GM21360 (cell line): ENCODE results near the gene TDRD9.

Experiments
- ATAC-seq: cut with Tn5 transposase; IDR thresholded peaks from one replicate; pipeline ENCODE4 v1.9.1; 2021; ENCODE audit warnings: mild to moderate bottlenecking, moderate library complexity; ENCODE audit not compliant: unreplicated experiment

The TDRD9 gene

DNA sequence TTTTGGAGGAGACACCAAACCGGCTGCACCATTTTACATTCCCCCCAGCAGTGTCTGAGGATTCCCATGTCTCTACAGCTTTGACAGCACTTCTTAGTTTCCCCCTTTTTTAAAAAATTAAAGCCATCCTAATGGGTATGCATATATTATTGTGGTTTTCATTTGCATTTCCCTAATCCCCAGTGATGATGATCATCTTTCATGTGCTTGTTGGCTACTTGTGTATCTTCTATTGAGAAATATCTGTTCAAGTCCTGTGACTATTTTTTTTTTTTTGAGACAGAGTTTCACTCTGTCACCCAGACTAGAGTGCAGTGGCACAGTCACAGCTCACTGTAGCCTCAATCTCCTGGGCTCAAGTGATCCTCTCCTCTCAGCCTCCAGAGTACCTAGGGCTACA, 134.0 kb downstream of the TDRD9 start:
- ATAC-seq: no peak

DNA sequence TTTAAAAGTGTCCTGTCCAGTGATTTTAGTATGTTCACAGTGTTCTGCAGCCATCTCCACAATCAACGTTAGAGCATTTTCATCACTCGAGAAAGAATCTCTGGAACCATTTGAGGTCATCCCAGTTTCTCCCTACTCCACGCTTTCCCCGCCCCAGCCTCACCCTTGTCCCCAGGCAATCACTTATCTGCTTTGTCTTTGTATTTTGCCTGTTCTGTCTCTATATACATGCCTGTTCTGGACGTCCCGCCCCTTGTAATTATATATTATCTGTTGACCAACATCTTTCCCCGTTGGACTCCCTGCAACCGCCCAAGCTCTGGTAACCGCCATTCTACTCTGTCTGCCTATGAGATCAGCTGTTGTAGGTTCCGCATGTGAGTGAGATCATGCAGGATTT, 135.7 kb downstream of the TDRD9 start:
- no peak for ATAC-seq

DNA sequence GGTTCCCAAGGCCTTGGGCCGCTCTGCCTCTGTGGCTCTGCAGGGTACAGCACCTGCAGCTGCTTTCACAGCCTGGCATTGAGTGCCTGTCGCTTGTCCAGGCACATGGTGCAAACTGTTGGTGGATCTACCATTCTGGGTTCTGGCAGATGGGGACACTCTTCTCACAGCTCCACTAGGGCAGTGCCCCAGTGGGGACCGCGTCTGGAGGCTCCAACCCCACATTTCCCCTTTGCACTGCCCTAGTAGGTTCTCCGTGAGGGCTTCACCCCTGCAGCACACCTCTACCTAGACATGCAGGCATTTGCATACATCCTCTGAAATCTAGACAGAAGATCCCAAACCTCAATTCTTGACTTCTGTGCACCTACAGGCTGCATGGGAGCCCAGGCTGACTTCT, 138.0 kb downstream of the TDRD9 start:
- ATAC-seq: no peak

DNA sequence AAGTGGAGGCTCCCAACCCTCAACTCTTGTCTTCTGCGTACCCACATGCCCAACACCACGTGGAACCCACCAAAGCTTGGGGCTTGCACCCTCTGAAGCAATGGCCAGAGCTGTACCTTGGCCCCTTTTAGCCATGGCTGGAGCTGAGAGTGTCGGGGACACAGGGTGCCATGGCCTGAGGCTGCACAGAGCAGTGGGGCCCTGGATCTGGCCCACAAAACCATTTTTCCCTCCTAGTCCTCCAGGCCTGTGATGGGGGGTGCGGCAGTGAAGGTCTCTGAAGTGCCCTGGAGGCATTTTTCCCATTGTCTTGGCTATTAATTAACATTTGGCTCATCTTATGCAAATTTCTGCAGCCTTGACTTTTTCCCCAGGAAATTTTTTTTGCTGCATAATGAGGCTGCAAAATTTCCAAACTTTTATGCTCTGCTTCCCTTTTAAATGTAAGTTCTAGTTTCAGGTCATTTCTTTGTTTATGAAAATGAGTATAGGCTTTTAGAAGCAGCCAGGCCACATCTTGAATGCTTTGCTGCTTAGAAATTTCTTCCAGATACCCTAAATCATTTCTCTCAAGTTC, 138.6 kb downstream of the TDRD9 start:
- ATAC-seq: no peak

DNA sequence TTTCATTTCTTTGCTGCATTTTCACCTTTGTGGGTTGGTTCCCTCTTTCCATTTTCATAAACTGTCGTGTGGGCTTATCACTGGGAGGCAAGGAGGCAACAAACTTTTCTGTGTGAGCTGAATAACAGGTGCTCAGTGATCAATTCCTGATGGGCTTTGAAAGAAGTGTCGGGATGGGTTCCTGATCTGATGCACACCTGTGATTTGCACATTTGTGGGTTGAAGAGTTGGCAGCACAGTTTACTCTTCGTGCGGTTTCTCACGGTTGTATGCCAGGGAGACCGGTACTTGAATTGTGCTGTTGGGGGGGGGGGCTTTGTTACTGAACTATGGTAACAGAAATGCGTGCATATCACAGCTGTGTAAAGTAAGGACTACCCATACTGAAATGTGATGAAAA, 141.3 kb downstream of the TDRD9 start:
- ATAC-seq: no peak

DNA sequence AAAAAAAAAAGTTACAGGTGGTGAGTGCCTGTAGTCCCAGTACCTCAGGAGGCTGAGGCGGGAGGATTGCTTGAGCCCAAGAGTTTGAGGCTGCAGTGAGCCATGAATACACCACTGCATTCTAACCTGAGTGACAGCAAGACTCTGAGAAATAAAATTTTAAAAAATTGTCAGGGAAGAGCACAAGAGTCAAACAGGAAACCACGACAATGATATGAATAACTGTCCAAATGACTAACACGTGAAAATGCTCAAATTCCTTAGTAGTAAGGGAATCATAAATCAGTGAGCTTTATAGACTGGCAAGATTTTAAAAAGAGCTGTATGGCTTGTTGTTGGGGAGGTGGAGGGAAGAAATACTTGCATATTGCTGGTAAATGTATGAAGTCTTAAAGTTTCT, 144.3 kb downstream of the TDRD9 start:
- ATAC-seq: no peak

DNA sequence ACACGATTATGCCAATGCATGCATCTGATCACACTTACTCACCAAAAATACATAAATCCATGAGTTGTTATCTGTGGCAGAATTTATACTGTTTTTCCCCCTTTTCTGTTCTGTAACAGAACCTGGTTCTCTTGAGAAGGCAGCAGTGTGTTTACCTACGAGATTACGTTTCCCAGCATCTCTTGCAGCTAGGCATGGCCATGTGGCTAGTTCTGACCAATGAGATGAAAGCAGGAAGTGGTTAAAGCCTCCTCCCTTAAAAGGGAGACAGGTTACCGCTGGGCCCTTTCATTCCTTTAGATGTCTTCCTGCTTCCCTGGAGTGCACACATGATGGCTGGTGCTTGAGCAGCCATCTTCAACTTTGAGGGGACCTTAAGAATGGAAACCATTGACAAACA, 145.5 kb downstream of the TDRD9 start:
- ATAC-seq: no peak

DNA sequence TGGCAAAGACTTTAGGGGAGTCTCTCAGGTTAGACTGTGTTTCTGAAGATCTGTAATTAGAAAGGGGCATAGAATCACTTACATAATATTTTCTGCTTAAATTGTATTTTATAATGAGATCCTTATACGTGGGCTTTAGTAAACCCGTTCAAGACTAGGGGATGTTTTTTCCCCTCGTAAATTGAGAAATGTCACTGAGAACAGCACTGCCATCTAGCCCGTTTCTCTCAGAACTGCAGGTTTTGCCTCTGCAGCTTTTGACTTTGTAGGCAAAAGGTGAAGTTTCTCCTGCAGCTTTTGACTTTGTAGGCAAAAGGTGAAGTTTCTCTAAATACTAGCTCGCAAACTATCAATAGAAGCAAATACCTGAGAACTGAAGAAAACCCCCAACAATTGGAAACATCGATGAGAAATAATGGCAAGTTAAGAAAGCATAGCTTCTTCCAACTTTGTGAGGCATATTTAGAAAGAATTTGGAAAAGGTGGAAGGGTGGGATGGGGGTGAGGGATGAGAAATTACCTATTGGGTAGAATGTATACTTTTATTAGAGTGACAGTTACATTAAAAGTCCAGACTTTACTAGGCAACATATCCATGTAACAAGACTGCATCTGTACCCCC, 147.4 kb downstream of the TDRD9 start:
- ATAC-seq: no peak

DNA sequence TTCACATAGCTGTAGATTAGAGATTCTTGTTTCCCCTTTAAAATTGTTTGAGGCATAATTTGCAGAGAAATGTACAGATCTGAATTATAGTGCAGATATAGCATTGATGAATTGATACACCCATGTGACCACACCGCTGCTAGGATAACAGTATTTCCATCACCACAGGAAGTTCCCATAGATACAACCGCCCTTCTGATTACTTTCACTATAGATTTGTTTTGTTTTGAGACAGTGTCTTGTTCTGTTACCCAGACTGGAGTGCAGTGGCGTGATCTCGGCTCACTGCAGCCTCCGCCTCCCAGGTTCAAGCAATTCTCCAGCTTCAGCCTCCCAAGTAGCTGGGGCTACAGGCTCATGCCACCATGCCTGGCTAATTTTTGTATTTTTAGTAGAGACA, 148.5 kb downstream of the TDRD9 start:
- no peak for ATAC-seq

DNA sequence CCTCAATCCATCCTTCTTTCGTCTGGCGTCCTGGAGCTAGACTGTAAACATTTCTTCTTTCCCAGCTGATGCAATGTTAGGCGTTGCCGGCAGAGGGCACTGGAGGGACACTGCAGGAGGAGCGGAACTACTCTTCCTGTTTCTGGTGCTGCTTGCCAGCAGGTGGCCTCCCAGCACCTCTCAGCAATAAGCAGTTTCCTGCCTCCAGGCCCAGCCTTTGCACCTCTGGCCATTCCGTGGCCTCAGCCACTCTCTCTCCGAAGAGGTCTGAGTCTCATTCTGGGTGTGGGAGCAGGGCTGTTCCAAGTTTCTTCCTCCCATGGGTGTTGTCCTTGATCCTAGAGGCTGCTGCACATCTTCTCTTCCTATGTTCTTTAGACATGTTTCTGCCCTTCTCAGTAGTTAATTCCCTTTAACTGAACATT, 149.8 kb downstream of the TDRD9 start:
- ATAC-seq: peak; percentile 81

DNA sequence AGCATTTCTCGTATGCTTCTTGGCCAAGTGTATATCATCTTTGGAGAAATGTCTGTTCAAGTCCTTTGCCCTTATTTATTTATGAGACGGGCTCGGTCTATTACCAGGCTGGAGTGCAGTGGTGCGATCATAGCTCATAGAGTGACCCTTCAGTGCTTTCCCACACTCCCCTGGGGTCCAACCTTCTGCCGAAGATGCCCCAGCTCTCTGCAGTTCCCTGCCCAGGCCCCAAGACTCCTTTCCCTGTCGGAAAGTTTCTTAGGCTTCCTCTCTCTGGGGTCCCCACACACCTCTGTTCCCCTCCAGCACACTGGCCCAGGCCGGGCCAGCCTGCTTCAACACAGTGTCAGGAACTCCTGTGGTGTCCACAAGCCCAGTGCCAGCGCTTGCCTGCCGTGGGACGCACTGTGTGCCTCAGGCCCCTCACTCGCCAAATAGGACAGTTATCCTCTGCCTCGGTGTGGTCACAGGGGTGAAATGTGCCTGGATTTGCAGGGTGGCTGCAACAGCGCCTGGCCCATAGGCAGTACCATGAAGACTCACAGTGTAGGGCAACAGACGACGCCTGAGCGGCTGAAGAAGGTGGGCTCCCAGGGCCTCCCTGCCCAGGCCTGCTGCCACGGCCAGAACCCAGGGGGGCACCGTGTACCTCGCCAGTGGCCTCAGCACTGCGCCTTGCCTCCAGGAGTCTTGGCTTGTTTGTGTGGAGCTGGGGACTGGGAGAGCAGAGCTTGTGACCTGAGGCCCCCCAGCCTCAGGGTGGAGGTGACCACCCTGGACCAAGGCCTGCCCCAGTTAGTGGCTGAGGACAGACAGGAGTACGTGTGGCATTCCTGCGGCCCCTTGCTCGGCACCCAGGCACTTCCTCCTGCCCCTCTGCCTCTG, 152.4 kb downstream of the TDRD9 start:
- ATAC-seq: no peak

DNA sequence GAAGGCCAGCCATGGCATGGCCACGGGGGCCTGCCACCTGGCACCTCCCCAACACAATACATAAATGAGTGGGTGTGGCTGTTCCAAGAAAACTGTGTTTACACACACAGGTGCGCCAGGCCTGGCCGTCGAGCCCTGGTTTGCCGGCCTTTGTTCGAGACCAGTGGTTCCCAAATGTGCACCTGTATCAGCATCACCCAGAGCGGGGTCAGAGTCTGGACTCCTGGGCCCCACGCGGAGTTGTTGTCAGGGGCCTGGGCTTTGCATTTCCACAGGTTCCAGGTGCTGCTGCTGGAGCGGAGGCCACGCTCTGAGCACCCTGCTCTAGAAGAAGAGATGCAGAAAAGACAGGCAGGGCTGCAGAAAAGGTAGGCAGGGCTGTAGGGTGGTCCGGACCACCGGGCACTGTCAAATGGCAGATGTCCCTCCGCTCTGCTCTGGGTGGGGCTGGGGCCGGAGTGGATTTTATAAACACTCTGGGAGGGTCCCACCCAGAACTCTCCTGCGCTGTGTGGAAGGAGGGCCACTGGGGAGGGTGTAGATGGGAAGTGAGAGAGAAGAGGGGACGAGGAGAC, 153.1 kb downstream of the TDRD9 start:
- no peak for ATAC-seq

DNA sequence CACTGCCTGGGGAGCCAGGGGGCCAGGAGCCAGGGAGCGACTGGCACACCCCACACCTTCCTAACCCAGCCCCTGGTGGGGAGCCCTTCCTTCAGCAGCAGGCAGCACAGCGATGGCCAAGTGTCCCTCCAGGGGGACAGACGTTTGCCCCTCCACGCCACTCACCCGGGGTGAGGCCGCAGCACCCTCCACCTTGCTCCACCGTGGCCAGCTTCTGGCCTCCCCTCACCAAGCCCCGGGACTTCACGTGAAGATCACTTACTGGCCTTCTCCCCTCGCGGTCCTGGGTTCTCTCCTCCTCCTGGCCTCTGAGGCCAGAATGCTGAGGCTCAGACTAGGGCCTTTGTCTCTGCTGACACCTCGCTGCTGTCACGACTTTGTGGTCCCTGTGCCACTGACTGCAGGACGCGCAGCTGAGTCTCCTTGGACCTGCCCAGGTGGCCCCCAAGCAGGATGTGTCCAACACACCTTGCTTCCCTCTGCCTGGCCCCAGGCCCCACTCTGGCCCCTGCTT, 153.8 kb downstream of the TDRD9 start:
- no peak for ATAC-seq

DNA sequence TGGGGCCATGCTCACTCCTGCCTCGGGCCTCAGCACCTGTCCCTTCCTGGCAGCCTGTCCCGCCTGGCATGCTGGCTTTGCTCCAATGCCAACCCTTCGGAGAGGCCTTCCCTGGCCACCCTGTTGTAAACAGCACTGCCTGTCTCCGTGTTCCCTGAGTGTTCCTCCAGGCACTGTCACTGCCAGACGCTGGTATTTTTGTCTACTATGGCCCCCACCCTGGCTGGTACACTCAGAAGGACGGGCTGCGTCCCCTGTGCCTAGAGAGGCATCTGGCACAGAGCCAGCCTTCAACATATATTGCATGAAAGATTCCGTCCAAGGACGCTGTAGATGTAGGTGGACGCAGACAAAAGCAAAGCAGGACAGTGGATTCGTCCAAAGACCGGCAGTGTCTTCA, 154.6 kb downstream of the TDRD9 start:
- no peak for ATAC-seq

DNA sequence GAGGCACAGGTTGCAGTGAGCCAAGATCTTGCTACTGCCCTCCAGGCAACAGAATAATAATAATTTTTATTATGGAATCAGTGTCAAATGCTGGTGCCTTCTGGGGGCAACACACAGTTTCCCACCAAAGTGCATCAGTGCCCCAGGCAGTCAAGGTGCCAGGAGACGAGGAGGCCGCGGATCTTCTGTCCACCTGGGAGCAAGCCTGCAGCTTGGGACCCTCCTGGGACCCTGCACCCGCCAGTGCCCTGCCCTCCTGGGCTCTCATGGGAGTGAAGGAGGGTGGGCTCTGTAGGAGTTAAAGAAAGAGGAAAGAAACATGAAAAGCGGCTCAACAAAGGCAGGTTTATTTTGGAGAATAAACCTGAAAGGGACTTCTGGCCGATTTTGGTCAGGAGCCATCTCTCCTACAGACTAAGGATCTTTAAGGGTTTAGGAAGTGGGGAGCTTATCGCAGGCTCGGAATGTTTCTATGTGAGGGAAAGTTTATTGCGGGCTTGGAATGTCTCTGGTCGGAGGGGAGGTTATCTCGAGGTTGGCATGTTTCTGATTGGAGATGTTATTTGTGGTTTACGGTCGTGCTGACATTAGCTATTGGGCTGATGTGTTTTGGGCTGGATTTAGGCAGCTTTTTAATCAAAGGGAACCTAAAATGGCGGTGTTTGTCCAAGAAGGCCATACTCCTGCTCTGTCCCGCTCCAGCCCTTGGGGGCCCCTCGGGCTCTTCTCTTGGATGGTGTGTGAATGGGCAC, 156.2 kb downstream of the TDRD9 start:
- no peak for ATAC-seq

DNA sequence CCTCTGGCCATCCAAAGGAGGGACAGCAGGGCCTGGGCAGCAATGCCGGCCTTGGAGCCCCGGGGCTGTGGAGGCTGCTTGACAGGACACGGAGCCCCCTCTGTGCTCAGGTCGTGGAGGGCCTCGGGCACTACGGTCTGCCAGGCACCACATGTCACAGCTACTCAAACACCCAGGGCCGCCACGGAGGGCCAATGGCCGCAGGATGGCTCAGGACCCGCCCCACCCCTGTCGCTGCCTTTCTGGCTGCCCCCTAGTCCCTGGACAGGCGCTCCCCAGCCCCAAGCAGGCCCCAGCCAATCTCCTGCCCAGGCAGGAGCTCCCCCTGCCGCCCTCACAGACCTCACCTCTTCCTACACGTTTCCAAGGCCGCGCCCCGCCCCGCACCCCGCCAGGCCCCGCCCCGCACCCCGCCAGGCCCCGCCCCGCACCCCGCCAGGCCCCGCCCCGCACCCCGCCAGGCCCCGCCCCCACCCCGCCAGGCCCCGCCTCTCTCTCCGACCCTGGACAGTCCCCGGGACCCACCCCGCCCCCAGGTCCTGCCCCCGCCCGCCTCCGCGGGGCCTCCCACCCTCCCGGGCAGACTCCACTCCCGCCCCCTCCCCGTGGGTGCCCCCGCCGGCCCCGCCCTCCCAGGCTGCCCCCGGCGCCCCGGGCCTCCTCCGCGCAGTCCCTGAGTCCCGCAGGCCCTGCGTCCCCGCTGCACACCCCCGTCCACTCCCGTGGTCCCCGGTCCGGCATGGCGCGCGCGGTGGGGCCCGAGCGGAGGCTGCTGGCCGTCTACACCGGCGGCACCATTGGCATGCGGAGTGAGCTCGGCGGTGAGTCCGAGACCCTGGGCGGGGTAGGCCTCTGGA, 157.0 kb downstream of the TDRD9 start, which contains the start of gene ASPG:
TSS of gene ASPG (plus strand) at position 669 of the 857 bp plus-strand sequence. CDS start at position 740, 71 bp downstream.
- ATAC-seq: no peak

DNA sequence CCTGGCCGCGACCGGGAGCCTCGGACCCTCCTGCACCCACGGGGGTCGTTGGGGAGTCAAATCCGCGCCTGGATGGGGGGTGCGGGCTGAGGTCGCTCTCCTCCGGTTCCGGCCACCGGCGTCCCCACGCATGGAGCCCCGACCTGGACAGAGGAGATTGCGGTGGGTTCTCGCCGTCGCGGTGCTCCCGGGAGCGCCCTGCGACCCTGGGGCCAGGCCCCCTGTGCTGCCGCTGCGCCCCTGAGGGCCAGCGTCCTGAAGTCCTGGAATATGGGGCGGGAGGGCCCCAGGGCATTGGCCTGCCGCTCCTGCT, 157.6 kb downstream of the TDRD9 start:
- ATAC-seq: no peak

DNA sequence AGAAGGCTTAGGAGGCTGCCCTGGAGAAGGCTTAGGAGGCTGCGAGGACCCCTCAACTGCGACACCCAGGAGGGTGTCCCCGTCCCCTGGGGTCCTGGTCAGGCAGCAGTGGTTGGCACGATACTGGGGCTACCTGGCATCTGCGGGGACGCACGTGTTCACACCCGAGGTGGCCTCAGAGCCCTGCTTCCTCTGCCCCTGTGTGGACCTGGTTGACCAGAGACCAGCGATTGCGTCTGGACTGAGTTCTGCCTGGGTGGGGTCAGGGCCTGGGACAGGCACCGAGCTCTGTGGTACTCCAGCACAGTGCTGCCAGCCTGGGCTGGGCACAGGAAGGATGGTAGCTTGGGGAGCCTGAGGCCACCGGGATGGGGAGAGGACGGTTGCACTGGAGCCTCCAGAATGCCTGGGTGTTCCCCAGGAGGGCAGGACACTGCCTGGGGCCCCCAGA, 158.0 kb downstream of the TDRD9 start:
- no peak for ATAC-seq

DNA sequence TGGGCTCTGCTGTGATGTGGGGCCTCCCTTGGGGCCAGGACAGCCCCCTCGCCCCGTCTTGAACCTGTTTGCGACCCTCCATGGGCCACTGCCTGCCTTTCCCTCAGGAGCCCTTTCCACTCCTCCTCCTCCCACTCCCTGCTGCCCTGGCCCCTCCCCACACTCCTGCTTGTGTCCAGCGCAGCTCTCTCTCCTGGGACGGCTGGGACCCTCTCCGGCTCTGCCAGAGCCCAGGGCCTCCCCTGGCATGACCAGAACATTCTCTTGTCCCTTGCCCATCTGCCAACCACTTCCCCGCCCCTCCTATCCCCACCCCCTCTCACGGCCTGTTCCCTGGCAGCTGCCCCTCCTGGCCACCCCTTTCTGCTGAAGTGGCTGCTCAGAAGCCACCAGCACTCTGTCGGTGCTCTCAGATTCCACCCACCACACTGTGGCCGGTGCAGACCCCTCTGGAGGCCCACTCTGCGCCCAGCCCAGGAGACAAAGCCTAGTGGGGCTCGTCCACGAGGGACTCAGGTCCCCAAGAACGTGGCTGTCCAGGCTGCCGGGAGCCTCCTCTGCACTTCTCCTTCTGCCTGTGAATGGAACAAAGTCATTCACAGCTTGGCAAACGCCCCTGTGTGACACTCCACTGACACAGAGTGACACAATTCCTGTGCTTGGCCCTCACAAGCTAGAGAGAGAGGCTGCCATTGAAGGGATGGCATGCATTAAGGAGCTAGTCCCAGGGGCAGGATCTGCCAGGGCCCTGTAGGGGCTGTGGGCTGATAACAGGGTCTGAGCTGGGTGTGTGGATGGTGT, 158.6 kb downstream of the TDRD9 start:
- no peak for ATAC-seq
